HCT116 (cell line): ENCODE data around the gene MAP3K10.
A peak's percentile ranks its signal among the peaks of the same experiment; 100 is the strongest.

Experiments used
- EZH2 ChIP-seq: fragments of 200-600 bp; sonication (generic); IDR thresholded peaks from 2 replicates; pipeline ENCODE4 v1.6.1; 2017; ENCODE audit warnings: antibody characterized with exemption, mixed run types
- JUND ChIP-seq: IDR thresholded peaks from 2 replicates; pipeline ENCODE4 v1.6.1; 2012
- POLR2A ChIP-seq: IDR thresholded peaks from 2 replicates; pipeline ENCODE4 v1.7.0; 2011; ENCODE audit warnings: borderline replicate concordance; ENCODE audit not compliant: insufficient read depth, insufficient read length; ENCODE audit errors: extremely low read depth
- POLR2AphosphoS5 ChIP-seq: IDR thresholded peaks from 2 replicates; pipeline ENCODE4 v1.6.1; 2011; ENCODE audit warnings: mild to moderate bottlenecking, low read depth, low read length, moderate library complexity
- YY1 ChIP-seq: IDR thresholded peaks from 2 replicates; pipeline ENCODE4 v1.6.1; 2011; ENCODE audit warnings: low read length, low read depth, moderate library complexity, mild to moderate bottlenecking; ENCODE audit not compliant: insufficient replicate concordance; ENCODE audit errors: extremely low read depth
- TF ChIP-seq, protein P1 (sequence below), 3 experiments: fragments of 200-600 bp in 1 of 3; sonication (generic) in 1 of 3; IDR thresholded peaks in 2 of 3; conservative IDR thresholded peaks in 1 of 3; 2 replicates each; pipeline ENCODE4 v1.5.1; 2012 to 2017; ENCODE audit warnings: low read depth in 2 of 3, low read length in 2 of 3, antibody characterized with exemption in 1 of 3, borderline replicate concordance in 1 of 3, control low read depth in 1 of 3, mild to moderate bottlenecking in 1 of 3, mixed read lengths in 1 of 3, mixed run types in 1 of 3, moderate library complexity in 1 of 3; ENCODE audit not compliant: insufficient read depth in 1 of 3
- TF ChIP-seq, protein P2 (sequence below): IDR thresholded peaks from 2 replicates; pipeline ENCODE4 v1.6.1; 2012

DNA sequence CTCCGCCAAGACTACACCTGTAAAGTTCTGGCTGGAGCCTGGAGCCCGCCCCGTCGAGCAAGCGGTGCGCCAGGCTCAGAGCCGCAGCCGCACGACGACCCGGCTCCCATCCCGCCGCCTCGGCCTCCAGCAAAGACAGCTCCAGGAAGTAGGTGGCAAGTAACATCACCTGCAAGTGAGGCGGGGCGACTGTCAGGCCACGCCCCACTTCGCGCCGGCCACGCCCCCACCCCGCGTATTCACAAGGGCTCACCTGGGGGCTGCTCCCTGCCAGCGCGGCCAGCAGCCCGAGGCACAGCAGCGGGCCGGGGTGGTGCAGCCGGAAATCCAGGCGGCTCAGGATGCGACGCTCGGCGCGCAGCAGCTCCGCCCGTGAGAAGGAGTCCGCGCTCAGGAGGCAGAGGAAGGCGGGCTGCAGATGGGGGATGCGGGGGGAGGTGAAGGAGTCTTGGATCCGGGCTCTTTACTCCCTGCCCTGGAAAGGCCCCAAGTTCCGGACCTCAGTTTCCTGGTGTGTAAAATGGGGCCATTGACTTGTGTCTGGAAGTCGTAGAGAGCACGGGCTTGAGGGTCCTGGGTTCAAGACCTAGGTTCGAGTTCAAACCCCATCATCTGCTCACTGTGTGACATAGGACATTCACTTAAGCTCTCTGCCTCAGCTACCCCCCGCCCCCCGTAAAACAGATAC is 32.1 kb downstream of the MAP3K10 start:
- TF ChIP-seq JUND = no peak
- TF ChIP-seq, protein P1, sequence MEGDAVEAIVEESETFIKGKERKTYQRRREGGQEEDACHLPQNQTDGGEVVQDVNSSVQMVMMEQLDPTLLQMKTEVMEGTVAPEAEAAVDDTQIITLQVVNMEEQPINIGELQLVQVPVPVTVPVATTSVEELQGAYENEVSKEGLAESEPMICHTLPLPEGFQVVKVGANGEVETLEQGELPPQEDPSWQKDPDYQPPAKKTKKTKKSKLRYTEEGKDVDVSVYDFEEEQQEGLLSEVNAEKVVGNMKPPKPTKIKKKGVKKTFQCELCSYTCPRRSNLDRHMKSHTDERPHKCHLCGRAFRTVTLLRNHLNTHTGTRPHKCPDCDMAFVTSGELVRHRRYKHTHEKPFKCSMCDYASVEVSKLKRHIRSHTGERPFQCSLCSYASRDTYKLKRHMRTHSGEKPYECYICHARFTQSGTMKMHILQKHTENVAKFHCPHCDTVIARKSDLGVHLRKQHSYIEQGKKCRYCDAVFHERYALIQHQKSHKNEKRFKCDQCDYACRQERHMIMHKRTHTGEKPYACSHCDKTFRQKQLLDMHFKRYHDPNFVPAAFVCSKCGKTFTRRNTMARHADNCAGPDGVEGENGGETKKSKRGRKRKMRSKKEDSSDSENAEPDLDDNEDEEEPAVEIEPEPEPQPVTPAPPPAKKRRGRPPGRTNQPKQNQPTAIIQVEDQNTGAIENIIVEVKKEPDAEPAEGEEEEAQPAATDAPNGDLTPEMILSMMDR (IDR thresholded peaks at IDR 0.05 in 2 of 3, conservative IDR thresholded peaks at IDR 0.05 in 1 of 3; ENCODE audit: borderline replicate concordance in 1 of 3, insufficient read depth in 1 of 3, low read depth in 2 of 3, low read length in 2 of 3) = no peak
- TF ChIP-seq EZH2 = no peak
- no peak for TF ChIP-seq POLR2A
- TF ChIP-seq, protein P2, sequence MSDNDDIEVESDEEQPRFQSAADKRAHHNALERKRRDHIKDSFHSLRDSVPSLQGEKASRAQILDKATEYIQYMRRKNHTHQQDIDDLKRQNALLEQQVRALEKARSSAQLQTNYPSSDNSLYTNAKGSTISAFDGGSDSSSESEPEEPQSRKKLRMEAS = peak; percentile 73
- TF ChIP-seq POLR2AphosphoS5 = peak; percentile 83
- TF ChIP-seq YY1 = no peak
